Prostate gland (tissue), 2 donors: ENCODE results near the gene TMTC2. TPM values are rescaled to one million over a fixed set of nuclear protein-coding genes. Genes with fewer than 3 reads are reported as not detected.

ENCODE experiments used
- DNase-seq: peaks from one replicate; pipeline ENCODE4 v3.0.0-alpha.2; 2019; ENCODE audit warnings: low spot score
- H3K27ac ChIP-seq, 2 donors: fragments of 200-600 bp; sonication (generic); 2 replicates each; pipeline ENCODE4 v1.5.1; 2017 to 2019
- H3K27me3 ChIP-seq: fragments of 200-600 bp; sonication (generic); replicated peaks from 2 replicates; pipeline ENCODE4 v1.5.1; 2019; ENCODE audit not compliant: insufficient read depth
- H3K36me3 ChIP-seq, 2 donors: fragments of 200-600 bp; sonication (generic); 1 replicate in 1 of 2; 2 replicates in 1 of 2; pipeline versions ENCODE4 v1.5.1 to v1.8.1; 2017 to 2019
- H3K4me1 ChIP-seq: fragments of 200-600 bp; sonication (generic); replicated peaks from 2 replicates; pipeline ENCODE4 v1.5.1; 2019
- H3K4me3 ChIP-seq, 2 donors: fragments of 200-600 bp; sonication (generic); 2 replicates each; pipeline ENCODE4 v1.5.1; 2017 to 2019
- H3K9me3 ChIP-seq: fragments of 200-600 bp; sonication (generic); 2 replicates; pipeline ENCODE4 v1.5.1; 2017
- CTCF ChIP-seq, 4 experiments: fragments of 200-600 bp in 2 of 4; fragments of 450-650 bp in 2 of 4; sonication (generic) in 2 of 4; IDR thresholded peaks; 1 replicate in 3 of 4; 2 replicates in 1 of 4; pipeline ENCODE4 v1.5.1; 2016 to 2019; ENCODE audit warnings: antibody characterized with exemption in 4 of 4, mild to moderate bottlenecking in 2 of 4, moderate library complexity in 2 of 4
- POLR2A ChIP-seq: fragments of 450-650 bp; IDR thresholded peaks from one replicate; pipeline ENCODE4 v1.6.1; 2016; ENCODE audit warnings: antibody characterized with exemption, mild to moderate bottlenecking
- POLR2AphosphoS5 ChIP-seq: sonication (generic); formaldehyde crosslinking; IDR thresholded peaks from one replicate; pipeline ENCODE4 v1.6.1; 2017; ENCODE audit warnings: antibody characterized with exemption
- WGBS: methylation state at CpG from one replicate; pipeline ENCODE4 v1.1.5; 2018; 5-methylcytosine and 5-hydroxymethylcytosine counted together
- intact Hi-C: fragments of 100-400 bp; cut with DNase I; formaldehyde crosslinking; loops from one replicate; pipeline ENCODE4 v1.14.2; 2022
- total RNA-seq, 2 donors: library from RNA; depleted of rRNA; stranded (reverse); fragments of >200 nt; gene quantifications; one replicate each; pipeline ENCODE4 v1.1.0, GENCODE V29; 2016

TMTC2 gene
- total RNA-seq, 2 donors from 2014 or later: 19.0 to 30.7 TPM

GRCh38 chr12:82883394-82884355 is 197.0 kb downstream of the TMTC2 start:
- WGBS: 86% methylated on average over 8 of the region's 8 CpGs
- no peak for DNase-seq
- no peak for TF ChIP-seq POLR2A
- no peak for TF ChIP-seq POLR2AphosphoS5
- no peak for TF ChIP-seq CTCF (IDR thresholded peaks at IDR 0.05)
- Histone ChIP-seq H3K27ac (no peak overlapping the region), H3K27me3 (no peaks in the 10 kb centered on the region), H3K9me3 (no peaks in the 10 kb centered on the region), H3K4me1 (peaks cover 8% of the 10 kb centered on the region), H3K36me3 (no peaks in the 10 kb centered on the region), H3K4me3 (no peak overlapping the region)
- intact Hi-C loops: no loop called here

GRCh38 chr12:82886671-82887340 is 200.1 kb downstream of the TMTC2 start:
- intact Hi-C loops: no loop called here
- DNase-seq: no peak
- TF ChIP-seq POLR2A (no peak), POLR2AphosphoS5 (no peak), CTCF (IDR thresholded peaks at IDR 0.05) (no peak)

GRCh38 chr12:82893896-82894295 is 207.2 kb downstream of the TMTC2 start:
- Histone ChIP-seq H3K4me1 (no peaks in the 10 kb centered on the region), H3K27ac (no peak overlapping the region), H3K4me3 (no peak overlapping the region), H3K36me3 (no peaks in the 10 kb centered on the region), H3K27me3 (no peaks in the 10 kb centered on the region), H3K9me3 (no peaks in the 10 kb centered on the region)
- WGBS: 78% methylated on average over 5 of the region's 5 CpGs
- intact Hi-C loops: no loop called here
- TF ChIP-seq POLR2AphosphoS5: no peak
- TF ChIP-seq POLR2A: no peak
- TF ChIP-seq CTCF (IDR thresholded peaks at IDR 0.05): no peak
- DNase-seq: no peak

More at GRCh38 chr12:82886671-82887340, 200.1 kb downstream of the TMTC2 start:
- 54% methylated on average over 2 of the region's 2 CpGs for WGBS
- H3K9me3 ChIP-seq: no peaks in the 10 kb centered on the region
- no peaks in the 10 kb centered on the region for H3K27me3 ChIP-seq
- no peak overlapping the region for H3K27ac ChIP-seq
- H3K36me3 ChIP-seq: no peaks in the 10 kb centered on the region
- no peak overlapping the region for H3K4me3 ChIP-seq
- no peaks in the 10 kb centered on the region for H3K4me1 ChIP-seq

GRCh38 chr12:82896277-82896676 is 209.6 kb downstream of the TMTC2 start:
- 52% methylated on average over 7 of the region's 7 CpGs for WGBS
- intact Hi-C loops: no loop called here

More at GRCh38 chr12:82896277-82896676, 209.6 kb downstream of the TMTC2 start:
- Histone ChIP-seq H3K27me3 (no peaks in the 10 kb centered on the region), H3K9me3 (no peaks in the 10 kb centered on the region), H3K27ac (no peak overlapping the region), H3K36me3 (no peaks in the 10 kb centered on the region), H3K4me3 (no peak overlapping the region), H3K4me1 (no peaks in the 10 kb centered on the region)
- DNase-seq: no peak
- TF ChIP-seq POLR2AphosphoS5: no peak
- no peak for TF ChIP-seq POLR2A
- no peak for TF ChIP-seq CTCF (IDR thresholded peaks at IDR 0.05)
